NK-92 treated with Interleukin-12 subunit alpha and Interleukin-12 subunit beta, amount 100 ng/mL, for 24 hours (cell line): ENCODE measurements around the gene ATE1.
"Not testable (repeated sequence)": the region's sequence is repeated elsewhere in the genome, so short reads cannot be mapped to it uniquely, and the experiment has no call there.

Experiments
- DNase-seq: peaks from one replicate; lab custom pipeline; 2025; lab: John Stamatoyannopoulos, UW

The ATE1 gene

DNA sequence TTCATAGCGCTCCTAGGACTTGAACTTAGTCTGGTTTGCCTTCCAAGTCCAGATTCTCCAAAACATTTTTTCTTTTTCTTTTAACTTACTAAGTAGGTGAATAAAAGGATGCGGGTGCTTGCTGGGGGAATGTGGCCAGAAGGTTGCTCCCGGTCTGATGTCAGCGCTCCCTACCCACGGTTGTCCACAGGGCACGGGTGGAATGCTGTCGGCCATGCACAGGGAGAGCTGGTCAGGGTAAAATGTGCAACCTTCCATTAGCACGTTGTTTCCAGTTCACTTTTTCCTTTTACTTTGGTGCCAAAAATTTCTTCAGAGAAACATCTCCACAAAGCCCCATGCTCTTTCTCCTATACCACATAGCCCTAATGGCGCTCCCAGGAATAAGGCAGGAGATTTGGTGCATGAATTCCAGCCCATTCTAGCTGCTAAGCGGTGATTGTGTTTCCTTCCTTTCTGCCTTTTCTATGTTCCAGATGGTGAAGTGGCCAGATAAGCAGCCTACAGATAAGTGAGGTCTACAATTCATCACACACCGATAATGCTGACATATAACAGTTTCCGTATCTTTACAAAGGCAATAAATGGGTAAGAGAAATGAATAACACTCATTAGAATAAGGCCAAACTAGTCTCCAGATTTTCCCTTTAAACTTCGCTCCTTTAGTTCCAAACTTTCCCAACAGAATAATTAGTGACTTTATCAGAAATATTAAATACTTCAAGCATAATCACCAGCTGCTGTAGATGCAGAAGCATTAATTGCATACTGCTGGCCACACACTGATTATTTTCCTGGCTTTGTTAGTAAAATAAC, 191.3 kb downstream of the ATE1 start:
- no peak for DNase-seq

DNA sequence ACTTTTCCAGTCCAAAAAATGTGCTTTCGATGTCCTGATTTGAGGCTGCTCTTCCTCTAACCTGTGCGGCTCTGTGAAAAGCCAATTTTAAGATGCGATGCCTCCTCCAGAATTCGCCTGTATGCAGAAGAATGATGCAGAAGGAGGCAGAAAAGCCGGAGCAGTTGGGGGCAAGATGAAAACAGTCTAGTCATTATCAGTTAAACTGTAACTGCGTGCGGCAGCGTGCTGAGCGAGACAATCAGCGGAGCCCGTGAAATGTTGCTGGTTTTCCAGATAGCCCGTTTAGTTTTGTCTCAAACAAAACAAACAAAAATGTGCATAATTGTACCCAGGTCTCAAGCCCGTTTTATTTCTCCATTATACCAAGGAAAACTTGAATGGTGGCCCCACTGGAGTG, 192.6 kb downstream of the ATE1 start:
- no peak for DNase-seq

- no peak for DNase-seq
These were observed 193.2 kb downstream of the ATE1 start for GRCh38 chr10:121734589-121735045.

DNA sequence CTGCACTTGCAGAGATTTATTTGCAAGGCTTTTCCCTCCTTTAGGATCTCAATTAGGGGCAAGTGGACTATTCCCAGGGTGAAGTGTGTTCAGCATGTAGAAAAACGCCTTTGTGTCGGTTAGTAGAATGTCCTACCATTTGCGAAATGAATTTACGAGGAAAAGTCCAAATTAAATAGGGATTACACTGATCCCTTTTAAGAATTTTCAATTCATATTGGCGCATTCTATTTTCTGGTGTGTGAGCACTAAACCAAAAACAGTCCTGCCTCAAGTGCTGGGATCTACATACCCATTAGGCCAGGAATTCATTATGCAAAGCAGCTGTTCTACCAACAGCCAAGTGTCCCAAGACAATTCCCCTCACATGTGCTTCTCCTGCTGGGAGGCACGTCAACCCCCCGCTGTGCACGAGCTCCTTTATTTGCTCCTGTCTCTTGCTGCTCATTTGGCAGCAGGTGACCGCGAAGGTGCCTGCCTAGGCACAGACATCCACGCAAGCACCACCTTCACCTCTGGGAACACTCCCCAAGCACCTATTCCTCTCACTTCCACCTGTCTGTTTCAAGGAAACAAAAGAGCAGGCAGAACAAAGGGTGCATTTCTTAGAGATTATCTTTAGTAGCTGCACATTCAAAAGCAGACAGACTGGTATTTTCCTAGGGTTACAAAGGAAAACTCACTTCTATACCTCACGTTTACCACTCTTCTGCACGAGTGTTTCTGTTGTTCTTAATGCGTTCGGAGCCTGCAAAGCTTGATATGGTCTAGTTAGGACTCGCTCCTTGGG, 195.0 kb downstream of the ATE1 start:
- DNase-seq = no peak

DNA sequence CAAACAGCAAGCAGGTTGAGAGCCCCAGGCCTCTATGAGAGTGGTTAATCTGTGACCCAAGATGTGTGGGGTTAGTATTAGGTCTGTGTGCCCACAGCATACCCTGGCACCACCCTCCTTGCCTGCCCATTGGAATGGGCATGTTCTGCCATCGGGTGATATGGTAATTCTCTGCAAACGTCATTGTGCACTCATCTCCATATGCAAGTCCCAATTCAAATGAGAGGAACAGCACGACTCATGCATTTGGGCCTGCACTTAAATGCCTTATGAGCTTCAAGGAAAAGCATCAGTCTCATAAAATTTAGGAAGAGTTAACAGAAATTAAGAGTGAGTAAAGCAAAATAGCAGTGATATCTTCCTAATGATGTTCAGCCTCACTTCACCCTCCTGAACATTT, 195.7 kb downstream of the ATE1 start:
- DNase-seq = no peak

DNA sequence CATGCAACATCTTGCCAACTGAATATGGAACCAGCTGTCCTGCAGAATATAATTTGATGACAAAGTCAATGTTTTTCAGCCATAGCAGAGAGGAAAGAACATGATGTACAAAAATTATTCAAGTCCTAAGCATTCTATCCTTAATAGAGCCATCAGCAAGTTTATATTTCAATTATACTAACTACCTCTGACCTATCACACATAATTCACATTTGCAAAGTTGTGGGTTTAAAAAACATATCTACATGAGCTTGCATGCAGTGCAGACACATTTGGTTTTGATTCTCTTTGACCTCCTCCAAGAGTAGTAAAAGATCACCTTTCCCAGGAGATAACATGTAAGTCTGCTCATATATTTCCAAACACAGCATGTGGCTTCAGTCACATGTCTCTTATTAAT, 203.5 kb downstream of the ATE1 start:
- no peak for DNase-seq

- no peak for DNase-seq
These were observed 205.2 kb downstream of the ATE1 start for GRCh38 chr10:121722665-121723064.

- DNase-seq = no peak
These were observed 206.6 kb downstream of the ATE1 start for GRCh38 chr10:121721257-121721656.

DNA sequence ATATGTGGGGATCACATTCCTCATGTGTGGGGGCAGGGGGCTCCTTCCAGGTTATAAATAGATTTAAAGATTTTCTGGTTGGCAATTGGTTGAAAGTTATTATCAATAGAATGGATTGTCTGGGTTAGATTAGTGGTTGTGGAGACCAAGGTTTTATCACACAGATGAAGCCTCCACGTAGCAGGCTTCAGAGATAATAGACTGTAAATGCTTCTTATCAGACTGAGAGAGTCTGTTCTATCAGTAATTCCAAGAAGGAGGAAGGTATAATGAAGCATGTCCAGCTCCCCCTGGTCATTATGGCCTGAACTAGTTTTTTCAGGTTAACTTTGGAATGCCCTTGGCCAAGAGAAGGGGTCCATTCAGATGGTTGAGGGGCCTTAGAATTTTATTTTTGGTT, 211.9 kb downstream of the ATE1 start:
- DNase-seq = no peak

- DNase-seq = no peak
These were observed 212.8 kb downstream of the ATE1 start for GRCh38 chr10:121715076-121715475.

DNA sequence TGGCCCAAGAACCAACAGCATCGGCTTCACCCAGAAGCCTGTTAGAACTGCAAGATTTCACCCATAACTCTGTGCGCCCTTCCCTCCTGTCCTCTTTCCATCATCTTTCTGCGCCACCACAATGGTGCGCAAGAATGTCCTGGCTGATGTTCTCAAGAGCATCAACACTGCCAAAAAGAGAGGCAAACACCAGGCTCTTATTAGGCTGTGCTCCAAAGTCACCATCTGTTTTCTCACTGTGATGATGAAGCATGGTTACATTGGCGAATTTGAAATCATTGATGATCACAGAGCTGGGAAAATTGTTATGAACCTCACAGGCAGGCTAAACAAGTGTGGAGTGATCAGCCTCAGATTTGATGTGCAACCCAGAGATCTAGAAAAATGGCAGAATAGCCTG, 214.3 kb downstream of the ATE1 start:
- no peak for DNase-seq

- no peak for DNase-seq
These were observed 216.9 kb downstream of the ATE1 start for GRCh38 chr10:121710971-121711370.

DNA sequence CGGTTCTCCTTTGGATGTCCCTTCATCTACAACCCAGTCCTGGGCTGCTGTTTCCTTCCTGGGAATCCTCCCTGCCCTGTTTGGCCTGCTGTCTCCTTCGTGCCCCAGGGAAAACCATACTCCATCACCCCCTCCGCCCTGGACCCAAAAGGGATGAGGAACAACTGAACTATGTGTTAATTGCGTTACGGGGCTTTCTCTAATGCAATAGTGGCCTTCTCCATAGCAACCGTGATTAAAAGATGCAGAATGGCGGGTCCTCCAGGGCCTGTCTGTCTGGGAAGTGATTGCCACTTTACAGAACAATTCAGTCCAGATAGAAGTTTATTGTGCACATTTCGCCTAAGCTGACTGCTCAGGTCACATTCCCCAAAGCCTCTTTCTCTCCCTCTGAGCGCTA, 217.6 kb downstream of the ATE1 start:
- DNase-seq = no peak

DNA sequence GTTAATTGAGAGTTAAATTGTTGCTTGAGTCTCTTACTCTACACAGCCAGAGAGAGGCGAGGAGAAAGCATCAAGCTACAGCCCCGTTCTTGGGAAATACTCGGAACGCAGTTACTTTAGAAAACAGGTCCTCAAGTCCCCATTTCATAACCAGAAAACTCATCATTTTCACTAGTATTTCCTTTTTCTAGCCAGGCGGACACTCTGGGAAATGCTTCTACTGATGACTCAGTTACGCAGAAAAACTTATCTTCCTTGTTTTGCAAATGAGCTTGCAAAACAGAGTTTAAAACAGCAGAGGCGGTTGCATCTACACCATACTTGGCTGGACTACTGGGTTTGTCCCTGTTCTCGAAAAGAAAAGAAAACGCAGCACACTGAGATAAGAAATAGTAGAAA, 218.2 kb downstream of the ATE1 start:
- no peak for DNase-seq

DNA sequence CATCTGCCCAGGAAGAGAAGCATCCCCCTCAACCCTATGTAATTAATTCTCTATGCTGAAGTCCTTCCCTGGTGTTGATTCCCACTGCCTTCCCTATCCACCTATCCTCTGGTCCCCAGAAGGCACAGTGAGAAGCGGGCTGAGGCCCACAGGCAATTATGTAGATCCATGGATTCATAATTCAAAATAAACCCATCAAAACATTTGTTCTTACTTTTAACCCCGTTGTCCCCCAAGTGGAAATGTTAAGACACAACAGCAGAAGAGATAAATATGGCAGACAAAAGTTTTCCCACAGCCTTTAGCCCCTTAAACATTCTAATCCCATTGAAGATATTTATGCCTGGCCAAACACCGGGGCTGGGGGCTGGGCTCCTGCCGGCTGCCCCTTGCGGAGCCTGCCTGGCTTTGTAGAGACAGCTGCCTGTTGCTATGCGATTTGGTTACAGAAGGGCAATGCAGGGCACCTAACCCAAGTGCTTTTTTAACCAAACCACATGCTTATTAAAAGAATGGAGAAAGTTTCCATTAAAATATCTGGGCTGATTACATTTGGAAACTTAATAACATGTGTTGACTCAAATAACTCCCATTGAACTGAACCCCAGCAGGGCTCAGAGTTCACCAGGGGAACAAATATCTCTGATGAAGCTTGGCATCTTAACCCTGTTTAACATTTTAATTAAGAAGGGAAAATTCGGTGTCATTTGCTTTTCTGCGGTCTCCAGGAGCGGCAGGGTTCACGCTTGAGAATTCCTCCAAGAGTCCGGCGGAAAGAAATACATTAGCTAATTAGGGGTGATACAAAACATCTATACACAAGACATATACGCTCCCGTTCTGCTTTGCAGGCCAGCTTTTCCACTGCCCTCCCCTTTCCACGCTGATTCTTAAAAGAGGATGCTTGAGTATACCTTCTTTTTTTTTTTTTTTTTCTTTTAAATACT, 218.8 kb downstream of the ATE1 start:
- no peak for DNase-seq

DNA sequence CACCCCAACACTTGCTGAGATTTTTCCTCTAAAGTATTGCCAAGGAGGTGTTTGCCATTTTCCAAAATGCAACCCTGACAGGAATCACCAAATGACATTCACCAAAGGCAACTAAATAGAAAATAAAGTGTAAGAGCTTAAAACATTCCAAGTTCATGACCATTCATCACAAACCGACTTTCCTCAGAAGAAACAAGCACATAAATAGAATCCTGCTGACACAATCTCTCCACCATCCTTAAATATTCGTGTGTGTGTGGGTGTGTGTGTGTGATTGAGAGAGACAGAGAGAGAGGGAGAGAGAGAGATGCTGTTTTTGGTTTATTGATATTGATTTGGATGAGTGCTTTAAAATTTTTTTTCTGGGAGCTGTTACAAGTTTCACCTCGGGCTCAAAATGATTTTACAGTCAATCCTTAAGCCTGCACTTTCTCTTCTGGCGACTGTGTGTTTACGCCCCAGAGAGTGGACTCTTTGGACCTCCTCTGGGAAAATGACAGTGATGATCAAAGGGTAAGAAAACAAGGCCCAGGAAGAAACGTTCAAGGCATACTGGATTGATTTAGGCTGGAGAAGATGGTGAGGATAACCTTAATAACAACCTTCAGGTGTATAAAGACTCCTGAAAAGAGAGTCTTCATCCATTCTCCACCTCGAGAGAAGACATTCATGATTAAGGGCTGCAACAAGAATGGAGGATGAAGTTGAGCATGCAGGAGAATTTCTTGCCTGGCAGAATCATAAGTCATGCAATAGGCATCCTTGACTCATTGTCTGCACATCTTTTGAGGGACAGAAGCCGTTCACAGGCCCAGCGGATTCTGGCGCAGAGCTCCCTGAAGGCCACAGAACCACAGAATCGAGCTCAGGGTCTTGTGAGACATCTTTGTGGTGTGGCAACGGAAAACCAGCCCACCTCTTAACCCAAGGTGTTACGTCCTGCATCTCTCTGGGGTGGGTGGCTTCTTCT, 225.2 kb downstream of the ATE1 start:
- DNase-seq = no peak

GRCh38 chr10:121700416-121700815, 227.4 kb downstream of the ATE1 start:
- DNase-seq = no peak

DNA sequence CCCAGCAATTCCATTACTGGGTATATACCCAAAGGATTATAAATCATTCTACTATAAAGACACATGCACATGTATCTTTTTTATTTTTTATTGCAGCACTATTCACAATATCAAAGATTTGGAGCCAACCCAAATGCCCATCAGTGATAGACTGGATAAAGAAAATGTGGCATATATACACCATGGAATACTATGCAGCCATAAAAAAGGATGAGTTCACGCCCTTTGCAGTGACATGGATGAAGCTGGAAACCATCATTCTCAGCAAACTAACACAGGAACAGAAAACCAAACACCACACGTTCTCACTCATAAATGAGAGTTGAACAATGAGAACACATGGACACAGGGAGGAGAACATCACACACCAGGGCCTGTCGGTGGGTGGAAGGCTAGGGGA, 228.1 kb downstream of the ATE1 start:
- DNase-seq = not testable (repeated sequence)

DNA sequence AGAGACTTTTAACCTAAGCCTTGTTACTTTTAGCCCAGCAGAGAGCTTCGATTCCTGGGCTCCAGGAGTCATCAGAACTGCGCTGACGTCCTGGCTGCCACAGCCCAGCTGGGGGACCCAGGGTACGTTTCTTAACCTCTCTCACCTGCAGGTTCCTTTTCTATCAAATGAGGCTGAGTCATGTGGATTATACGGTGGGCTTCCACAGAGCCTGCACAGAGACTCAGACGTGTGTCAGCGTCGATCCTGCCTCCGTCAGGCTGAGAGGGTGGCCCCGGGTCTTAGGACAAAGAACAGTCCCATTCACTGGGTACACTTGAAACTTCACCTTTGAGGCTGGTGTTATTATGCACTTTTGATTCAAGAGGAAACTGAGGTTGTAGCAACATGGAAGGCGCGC, 228.9 kb downstream of the ATE1 start:
- no peak for DNase-seq

GRCh38 chr10:121698336-121698735, 229.5 kb downstream of the ATE1 start:
- no peak for DNase-seq

- DNase-seq = no peak
These were observed 231.0 kb downstream of the ATE1 start for GRCh38 chr10:121696854-121697253.
